ENCODE results near the gene CYGB. TPM values are rescaled to one million over a fixed set of nuclear protein-coding genes. Genes with fewer than 3 reads are reported as not detected.
A peak's percentile ranks its signal among the peaks of the same experiment; 100 is the strongest.

CYGB gene
- total RNA-seq, 1 donor from 2014 or later, result 0.46 TPM

- Mint-ChIP-seq H3K36me3 (ENCODE audit: insufficient read depth) (no peaks in the 10 kb centered on the region), H3K27ac (no peak overlapping the region), H3K27me3 (peaks cover 16% of the 10 kb centered on the region), H3K9me3 (ENCODE audit: low read depth) (no peaks in the 10 kb centered on the region), H3K4me1 (ENCODE audit: low read depth) (peaks cover 18% of the 10 kb centered on the region), H3K4me3 (ENCODE audit: low read depth) (no peak overlapping the region)
- no peak for DNase-seq (ENCODE audit: low spot score, unreplicated experiment)
- TF ChIP-seq, protein P1, sequence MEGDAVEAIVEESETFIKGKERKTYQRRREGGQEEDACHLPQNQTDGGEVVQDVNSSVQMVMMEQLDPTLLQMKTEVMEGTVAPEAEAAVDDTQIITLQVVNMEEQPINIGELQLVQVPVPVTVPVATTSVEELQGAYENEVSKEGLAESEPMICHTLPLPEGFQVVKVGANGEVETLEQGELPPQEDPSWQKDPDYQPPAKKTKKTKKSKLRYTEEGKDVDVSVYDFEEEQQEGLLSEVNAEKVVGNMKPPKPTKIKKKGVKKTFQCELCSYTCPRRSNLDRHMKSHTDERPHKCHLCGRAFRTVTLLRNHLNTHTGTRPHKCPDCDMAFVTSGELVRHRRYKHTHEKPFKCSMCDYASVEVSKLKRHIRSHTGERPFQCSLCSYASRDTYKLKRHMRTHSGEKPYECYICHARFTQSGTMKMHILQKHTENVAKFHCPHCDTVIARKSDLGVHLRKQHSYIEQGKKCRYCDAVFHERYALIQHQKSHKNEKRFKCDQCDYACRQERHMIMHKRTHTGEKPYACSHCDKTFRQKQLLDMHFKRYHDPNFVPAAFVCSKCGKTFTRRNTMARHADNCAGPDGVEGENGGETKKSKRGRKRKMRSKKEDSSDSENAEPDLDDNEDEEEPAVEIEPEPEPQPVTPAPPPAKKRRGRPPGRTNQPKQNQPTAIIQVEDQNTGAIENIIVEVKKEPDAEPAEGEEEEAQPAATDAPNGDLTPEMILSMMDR (IDR thresholded peaks at IDR 0.05; ENCODE audit: unreplicated experiment), result no peak
Measured at GRCh38 chr17:76548378-76549214, 11.1 kb upstream of the CYGB start.

GRCh38 chr17:76547642-76548202 lies 10.2 kb upstream of the CYGB start:
- no peak overlapping the region for H3K27ac Mint-ChIP-seq
- TF ChIP-seq, protein P1 (IDR thresholded peaks at IDR 0.05; ENCODE audit: unreplicated experiment), result no peak
- no peak for DNase-seq (ENCODE audit: low spot score, unreplicated experiment)
- no peak overlapping the region for H3K4me3 Mint-ChIP-seq (ENCODE audit: low read depth)
- H3K4me1 Mint-ChIP-seq (ENCODE audit: low read depth), result peaks cover 18% of the 10 kb centered on the region
- H3K27me3 Mint-ChIP-seq, result peaks cover 25% of the 10 kb centered on the region
- H3K36me3 Mint-ChIP-seq (ENCODE audit: insufficient read depth), result no peaks in the 10 kb centered on the region
- no peaks in the 10 kb centered on the region for H3K9me3 Mint-ChIP-seq (ENCODE audit: low read depth)

GRCh38 chr17:76547183-76547641 lies 9.7 kb upstream of the CYGB start:
- DNase-seq (ENCODE audit: low spot score, unreplicated experiment), result peak; percentile 48
- no peak overlapping the region for H3K27ac Mint-ChIP-seq
- H3K4me1 Mint-ChIP-seq (ENCODE audit: low read depth), result peaks cover 18% of the 10 kb centered on the region
- H3K27me3 Mint-ChIP-seq, result peaks cover 30% of the 10 kb centered on the region
- H3K4me3 Mint-ChIP-seq (ENCODE audit: low read depth), result no peak overlapping the region
- TF ChIP-seq, protein P1 (IDR thresholded peaks at IDR 0.05; ENCODE audit: unreplicated experiment), result peak; percentile 68
- no peaks in the 10 kb centered on the region for H3K36me3 Mint-ChIP-seq (ENCODE audit: insufficient read depth)
- H3K9me3 Mint-ChIP-seq (ENCODE audit: low read depth), result no peaks in the 10 kb centered on the region

DNA sequence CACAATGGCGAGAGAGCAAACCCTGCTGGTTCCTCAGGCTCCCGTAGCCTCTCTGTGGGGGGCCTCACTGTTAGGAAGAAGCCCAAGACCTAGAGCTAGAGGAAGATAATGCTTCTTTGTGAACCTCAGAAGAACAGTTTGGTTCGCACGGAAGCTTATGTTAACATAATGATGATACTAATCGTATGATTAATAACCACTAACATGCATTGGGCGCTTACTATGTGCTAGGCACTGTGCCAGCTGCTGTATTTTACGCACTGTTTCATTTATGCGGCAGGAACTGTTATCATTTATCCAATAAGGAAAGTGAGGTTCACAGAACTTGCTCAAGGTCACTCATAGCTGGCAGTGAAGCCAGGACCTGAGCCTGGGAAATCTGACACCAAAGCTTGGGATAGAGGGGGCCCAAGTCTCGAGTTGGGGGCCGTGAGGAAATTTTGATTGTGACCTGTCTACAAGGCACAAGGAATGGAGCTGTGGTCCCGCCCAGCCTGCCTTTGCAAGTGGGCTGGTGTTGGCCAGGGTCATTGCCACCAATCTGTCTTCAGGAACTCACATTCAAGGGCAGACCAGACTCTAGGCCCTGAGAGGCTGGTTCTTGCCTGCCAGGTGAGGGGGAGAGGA lies 9.2 kb upstream of the CYGB start:
- peaks cover 18% of the 10 kb centered on the region for H3K4me1 Mint-ChIP-seq (ENCODE audit: low read depth)
- H3K27ac Mint-ChIP-seq, result no peak overlapping the region
- no peaks in the 10 kb centered on the region for H3K9me3 Mint-ChIP-seq (ENCODE audit: low read depth)
- peaks cover 36% of the 10 kb centered on the region for H3K27me3 Mint-ChIP-seq
- TF ChIP-seq, protein P1 (IDR thresholded peaks at IDR 0.05; ENCODE audit: unreplicated experiment), result no peak
- H3K36me3 Mint-ChIP-seq (ENCODE audit: insufficient read depth), result no peaks in the 10 kb centered on the region
- no peak overlapping the region for H3K4me3 Mint-ChIP-seq (ENCODE audit: low read depth)
- DNase-seq (ENCODE audit: low spot score, unreplicated experiment), result no peak

GRCh38 chr17:76545918-76546555 lies 8.5 kb upstream of the CYGB start:
- no peak overlapping the region for H3K27ac Mint-ChIP-seq
- peaks cover 17% of the 10 kb centered on the region for H3K4me1 Mint-ChIP-seq (ENCODE audit: low read depth)

More at GRCh38 chr17:76545918-76546555, 8.5 kb upstream of the CYGB start:
- H3K27me3 Mint-ChIP-seq, result peaks cover 37% of the 10 kb centered on the region
- TF ChIP-seq, protein P1 (IDR thresholded peaks at IDR 0.05; ENCODE audit: unreplicated experiment), result no peak
- no peak overlapping the region for H3K4me3 Mint-ChIP-seq (ENCODE audit: low read depth)
- H3K36me3 Mint-ChIP-seq (ENCODE audit: insufficient read depth), result no peaks in the 10 kb centered on the region
- H3K9me3 Mint-ChIP-seq (ENCODE audit: low read depth), result no peaks in the 10 kb centered on the region
- no peak for DNase-seq (ENCODE audit: low spot score, unreplicated experiment)

All from progenitor cell of endocrine pancreas (in vitro differentiated cells).